ENCODE measurements around the gene SLC22A2. TPM values are rescaled to one million over a fixed set of nuclear protein-coding genes. Genes with fewer than 3 reads are reported as not detected.

Gene SLC22A2
- total RNA-seq, 4 donors from 2014 or later: not detected

- no peak for TF ChIP-seq CTCF (IDR thresholded peaks at IDR 0.05)
- DNase-seq (ENCODE audit: low spot score): no peak
- no peak for ATAC-seq (ENCODE audit: low FRiP score)
Observed at GRCh38 chr6:160265869-160266476, 7.4 kb upstream of the SLC22A2 start.

- TF ChIP-seq CTCF (IDR thresholded peaks at IDR 0.05): no peak
- DNase-seq (ENCODE audit: low spot score) (no peak), ATAC-seq (ENCODE audit: low FRiP score) (no peak)
Observed at GRCh38 chr6:160264061-160264612, 5.5 kb upstream of the SLC22A2 start.

GRCh38 chr6:160263196-160263939, 4.7 kb upstream of the SLC22A2 start:
- ATAC-seq (ENCODE audit: low FRiP score) (no peak), DNase-seq (ENCODE audit: low spot score) (no peak)
- TF ChIP-seq CTCF (IDR thresholded peaks at IDR 0.05): no peak

GRCh38 chr6:160261991-160262680, 3.5 kb upstream of the SLC22A2 start:
- ATAC-seq (ENCODE audit: low FRiP score): no peak
- TF ChIP-seq CTCF (IDR thresholded peaks at IDR 0.05): no peak
- no peak for DNase-seq (ENCODE audit: low spot score)

GRCh38 chr6:160260803-160261450, 2.3 kb upstream of the SLC22A2 start:
- TF ChIP-seq CTCF (IDR thresholded peaks at IDR 0.05): no peak
- DNase-seq (ENCODE audit: low spot score): no peak
- ATAC-seq (ENCODE audit: low FRiP score): no peak

GRCh38 chr6:160260367-160260766, 1.7 kb upstream of the SLC22A2 start:
- no peak for TF ChIP-seq CTCF (IDR thresholded peaks at IDR 0.05)
- DNase-seq (ENCODE audit: low spot score): no peak
- no peak for ATAC-seq (ENCODE audit: low FRiP score)
